Measurements from ENCODE around the gene RPRD1B.

RPRD1B gene

GRCh38 chr20:38023181-38024001, 10.2 kb upstream of the RPRD1B start:
- FAIRE-seq (peak; percentile 46), DNase-seq (ENCODE audit: insufficient read length) (no peak)
- no peak for TF ChIP-seq TAF1 (IDR thresholded peaks at IDR 0.05; ENCODE audit: borderline replicate concordance, low read depth, low read length)
- no peak for TF ChIP-seq POLR2A (IDR thresholded peaks at IDR 0.05; ENCODE audit: low read depth, low read length)
- TF ChIP-seq POLR2AphosphoS5 (IDR thresholded peaks at IDR 0.05; ENCODE audit: low read depth, low read length): no peak

GRCh38 chr20:38024496-38024895, 9.1 kb upstream of the RPRD1B start:
- no peak for DNase-seq (ENCODE audit: insufficient read length)
- TF ChIP-seq TAF1 (IDR thresholded peaks at IDR 0.05; ENCODE audit: borderline replicate concordance, low read depth, low read length) (no peak), POLR2AphosphoS5 (IDR thresholded peaks at IDR 0.05; ENCODE audit: low read depth, low read length) (no peak), POLR2A (IDR thresholded peaks at IDR 0.05; ENCODE audit: low read depth, low read length) (no peak)
- no peak for FAIRE-seq

DNA sequence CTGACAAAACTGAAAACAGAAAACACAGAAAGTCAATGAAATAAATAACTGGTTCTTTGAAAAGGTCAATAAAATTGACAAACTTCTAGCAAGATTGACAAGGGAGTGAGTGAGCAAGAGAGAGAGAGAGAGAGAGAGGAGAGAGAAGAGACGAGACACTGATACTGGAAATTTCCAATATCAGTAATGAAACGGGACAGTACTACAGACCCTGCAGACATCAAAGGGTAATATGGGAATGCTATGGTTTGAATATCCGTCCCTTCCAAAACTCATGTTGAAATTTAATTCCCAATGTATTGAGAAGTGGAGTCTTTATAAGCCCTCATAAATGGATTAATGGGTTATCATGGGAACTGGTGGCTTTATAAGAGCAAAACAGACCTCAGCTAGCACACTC, 4.1 kb upstream of the RPRD1B start:
- no peak for FAIRE-seq
- TF ChIP-seq TAF1 (IDR thresholded peaks at IDR 0.05; ENCODE audit: borderline replicate concordance, low read depth, low read length) (no peak), POLR2AphosphoS5 (IDR thresholded peaks at IDR 0.05; ENCODE audit: low read depth, low read length) (no peak), POLR2A (IDR thresholded peaks at IDR 0.05; ENCODE audit: low read depth, low read length) (no peak)
- DNase-seq (ENCODE audit: insufficient read length): no peak

- no peak for FAIRE-seq
Observed at GRCh38 chr20:38031957-38032356, 1.6 kb upstream of the RPRD1B start.

DNA sequence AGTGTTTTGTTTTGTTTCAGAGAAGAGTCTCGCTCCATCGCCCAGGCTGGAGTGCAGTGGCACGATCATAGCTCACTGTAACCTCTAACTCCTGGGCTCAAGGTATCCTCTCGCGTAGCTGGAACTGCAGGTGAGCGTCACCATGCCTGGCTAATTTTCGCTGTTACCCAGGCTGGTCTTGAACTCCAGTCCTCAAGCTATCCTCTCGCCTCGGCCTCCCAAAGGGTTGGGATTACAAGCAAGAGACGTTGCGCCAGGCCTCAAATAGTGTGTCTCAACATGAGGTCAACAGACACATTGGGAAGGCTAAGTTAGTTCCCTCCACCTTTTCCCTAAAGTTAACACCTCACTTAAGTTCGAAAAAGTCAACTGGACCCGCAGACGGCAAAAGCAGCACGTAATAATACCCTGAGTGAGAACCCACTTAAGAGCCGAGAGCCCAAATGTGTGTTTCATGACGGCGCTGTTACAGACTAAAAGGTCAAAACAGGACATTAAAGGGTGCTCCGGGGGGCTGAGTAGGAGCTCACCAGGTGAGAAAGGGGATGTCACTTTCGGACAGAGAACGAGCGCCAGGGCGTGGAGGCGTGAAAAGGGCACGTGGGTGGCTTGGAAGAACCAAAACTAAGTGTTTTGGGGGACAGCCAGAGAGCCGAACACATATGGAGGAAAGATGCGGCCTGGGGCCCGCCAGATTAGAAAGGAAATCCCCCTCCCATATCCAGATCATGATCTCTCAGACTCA, 789 bp upstream of the RPRD1B start:
- no peak for DNase-seq (ENCODE audit: insufficient read length)
- peak; percentile 36 for FAIRE-seq
- TF ChIP-seq POLR2AphosphoS5 (IDR thresholded peaks at IDR 0.05; ENCODE audit: low read depth, low read length) (no peak), TAF1 (IDR thresholded peaks at IDR 0.05; ENCODE audit: borderline replicate concordance, low read depth, low read length) (no peak), POLR2A (IDR thresholded peaks at IDR 0.05; ENCODE audit: low read depth, low read length) (no peak)

More at GRCh38 chr20:38031957-38032356, 1.6 kb upstream of the RPRD1B start:
- no peak for DNase-seq (ENCODE audit: insufficient read length)
- no peak for TF ChIP-seq POLR2A (IDR thresholded peaks at IDR 0.05; ENCODE audit: low read depth, low read length)
- TF ChIP-seq POLR2AphosphoS5 (IDR thresholded peaks at IDR 0.05; ENCODE audit: low read depth, low read length): no peak
- TF ChIP-seq TAF1 (IDR thresholded peaks at IDR 0.05; ENCODE audit: borderline replicate concordance, low read depth, low read length): no peak

DNA sequence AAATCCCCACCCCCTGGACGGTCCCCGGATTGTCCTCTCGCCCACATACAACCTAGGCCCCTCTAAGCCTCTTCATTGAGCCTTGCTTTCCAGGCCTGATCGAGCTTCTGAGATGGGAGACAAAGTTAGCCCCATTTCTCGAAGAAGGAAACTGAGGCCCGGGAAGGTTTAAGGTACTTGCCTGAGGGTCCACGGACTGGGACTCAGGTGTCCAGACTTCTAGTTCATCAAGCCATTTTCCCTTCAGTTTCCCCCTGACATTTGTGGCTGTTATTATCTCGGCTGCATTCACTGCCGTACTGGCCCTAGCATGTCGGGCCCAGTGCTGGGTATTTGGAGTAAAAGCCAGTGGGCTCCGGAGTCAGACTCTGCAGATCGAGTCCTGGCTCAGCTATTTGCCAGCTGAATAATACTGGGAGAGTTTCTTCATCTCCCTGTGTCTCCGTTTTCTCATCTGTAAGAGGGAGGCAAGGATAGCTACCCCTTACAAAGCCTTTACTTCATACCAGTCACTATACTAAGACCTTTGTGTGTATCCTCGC, 633 bp downstream of the RPRD1B start:
- FAIRE-seq (no peak), DNase-seq (ENCODE audit: insufficient read length) (no peak)
- no peak for TF ChIP-seq POLR2AphosphoS5 (IDR thresholded peaks at IDR 0.05; ENCODE audit: low read depth, low read length)
- TF ChIP-seq TAF1 (IDR thresholded peaks at IDR 0.05; ENCODE audit: borderline replicate concordance, low read depth, low read length): no peak
- no peak for TF ChIP-seq POLR2A (IDR thresholded peaks at IDR 0.05; ENCODE audit: low read depth, low read length)

- DNase-seq (ENCODE audit: insufficient read length) (no peak), FAIRE-seq (no peak)
- TF ChIP-seq TAF1 (IDR thresholded peaks at IDR 0.05; ENCODE audit: borderline replicate concordance, low read depth, low read length) (no peak), POLR2A (IDR thresholded peaks at IDR 0.05; ENCODE audit: low read depth, low read length) (no peak), POLR2AphosphoS5 (IDR thresholded peaks at IDR 0.05; ENCODE audit: low read depth, low read length) (no peak)
Observed at GRCh38 chr20:38034961-38035360, 1.4 kb downstream of the RPRD1B start.

DNA sequence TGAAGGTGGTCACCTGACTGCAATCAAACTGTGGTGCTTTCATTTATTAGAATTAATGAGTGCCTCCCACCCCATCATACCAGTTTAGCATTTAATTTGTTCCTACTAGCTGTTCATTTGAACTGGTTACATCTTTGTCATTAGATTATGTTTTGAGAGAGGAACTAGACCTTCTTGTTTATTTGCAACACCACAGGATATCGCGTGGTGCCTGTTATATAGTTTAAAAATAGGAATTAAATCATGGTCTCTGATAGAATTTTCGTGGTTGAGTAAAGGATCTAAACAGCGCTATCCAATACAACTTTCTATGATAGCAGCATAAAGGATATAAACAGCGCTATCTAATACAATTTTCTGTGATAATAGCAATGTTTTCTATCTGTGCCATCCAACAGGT, 2.8 kb downstream of the RPRD1B start:
- TF ChIP-seq POLR2AphosphoS5 (IDR thresholded peaks at IDR 0.05; ENCODE audit: low read depth, low read length) (no peak), POLR2A (IDR thresholded peaks at IDR 0.05; ENCODE audit: low read depth, low read length) (no peak), TAF1 (IDR thresholded peaks at IDR 0.05; ENCODE audit: borderline replicate concordance, low read depth, low read length) (no peak)
- FAIRE-seq (no peak), DNase-seq (ENCODE audit: insufficient read length) (no peak)

DNA sequence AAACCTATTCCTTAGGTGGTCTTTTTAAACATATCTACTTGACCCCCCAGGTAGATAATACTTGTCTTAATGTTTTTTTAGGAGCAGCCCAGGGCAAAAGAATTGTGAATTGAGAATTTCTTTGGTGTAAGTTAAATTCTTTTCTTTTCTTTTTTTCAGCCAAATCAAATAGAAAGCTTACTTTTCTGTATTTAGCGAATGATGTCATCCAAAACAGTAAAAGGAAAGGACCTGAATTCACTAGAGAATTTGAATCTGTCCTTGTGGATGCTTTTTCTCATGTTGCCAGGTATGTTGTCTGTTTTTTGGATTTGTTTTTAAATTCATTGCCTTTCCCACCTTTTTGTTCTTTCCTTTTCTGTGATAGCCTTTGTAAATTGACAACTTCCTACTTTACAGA, 6.7 kb downstream of the RPRD1B start:
- no peak for DNase-seq (ENCODE audit: insufficient read length)
- TF ChIP-seq POLR2A (IDR thresholded peaks at IDR 0.05; ENCODE audit: low read depth, low read length) (no peak), TAF1 (IDR thresholded peaks at IDR 0.05; ENCODE audit: borderline replicate concordance, low read depth, low read length) (no peak), POLR2AphosphoS5 (IDR thresholded peaks at IDR 0.05; ENCODE audit: low read depth, low read length) (no peak)
- FAIRE-seq: no peak

DNA sequence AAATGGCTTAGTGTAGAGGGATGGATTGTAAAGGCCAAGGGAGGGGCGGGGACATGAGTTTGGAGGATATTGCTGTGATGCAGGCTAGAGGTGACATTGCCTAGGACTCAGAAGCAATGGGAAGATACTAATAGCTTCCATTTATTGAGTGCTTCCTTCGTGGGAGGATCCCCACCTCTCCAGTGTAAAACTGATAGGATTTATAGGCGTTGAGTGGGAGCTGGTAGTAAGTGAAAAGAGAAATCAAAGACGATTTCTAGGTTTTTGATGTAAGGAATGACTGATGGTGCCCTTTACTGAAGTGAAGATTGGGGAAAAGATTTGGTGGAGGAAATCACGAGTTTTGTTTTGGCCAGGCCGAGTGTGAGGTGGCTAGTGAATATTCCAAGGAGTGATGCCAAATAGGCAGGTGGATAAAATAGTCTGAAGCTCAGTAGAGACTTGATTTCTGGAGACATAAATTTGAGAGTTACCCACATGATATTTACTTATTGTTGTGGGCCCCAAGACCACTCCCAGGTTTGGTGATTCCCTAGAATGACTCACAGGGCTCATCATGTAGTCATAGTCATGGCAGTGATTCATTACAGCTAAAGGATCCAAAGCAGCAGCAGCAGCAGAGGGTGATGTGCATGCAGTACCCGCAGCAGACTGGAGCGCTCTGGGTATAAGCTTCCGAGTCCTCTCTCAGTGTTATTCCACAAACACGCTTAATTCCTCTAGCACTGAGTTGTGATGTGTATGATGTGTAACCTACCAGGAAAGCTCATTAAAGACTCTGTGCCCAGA, 10.2 kb downstream of the RPRD1B start:
- FAIRE-seq (no peak), DNase-seq (ENCODE audit: insufficient read length) (no peak)
- TF ChIP-seq TAF1 (IDR thresholded peaks at IDR 0.05; ENCODE audit: borderline replicate concordance, low read depth, low read length): no peak
- no peak for TF ChIP-seq POLR2AphosphoS5 (IDR thresholded peaks at IDR 0.05; ENCODE audit: low read depth, low read length)
- no peak for TF ChIP-seq POLR2A (IDR thresholded peaks at IDR 0.05; ENCODE audit: low read depth, low read length)

DNA sequence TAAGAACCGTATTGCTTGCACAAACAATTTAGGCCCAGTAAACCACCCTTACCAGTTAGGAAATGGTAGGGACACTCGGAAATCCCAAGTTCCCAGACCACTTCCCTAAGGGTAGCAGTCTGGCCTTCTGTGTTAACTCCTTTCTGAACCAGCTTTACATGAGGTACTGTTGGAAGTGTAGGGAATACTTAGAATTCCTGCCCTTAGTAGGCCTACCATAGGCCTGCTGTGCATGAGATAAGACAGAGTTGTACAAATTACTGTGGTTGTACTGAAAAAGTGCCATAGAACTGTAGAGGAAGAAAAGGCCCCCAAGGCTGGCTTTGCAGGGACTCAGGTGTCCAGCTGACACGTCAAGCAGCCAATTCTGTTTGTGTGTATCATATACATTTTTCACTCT, 11.1 kb downstream of the RPRD1B start:
- DNase-seq (ENCODE audit: insufficient read length) (no peak), FAIRE-seq (no peak)
- TF ChIP-seq POLR2AphosphoS5 (IDR thresholded peaks at IDR 0.05; ENCODE audit: low read depth, low read length) (no peak), POLR2A (IDR thresholded peaks at IDR 0.05; ENCODE audit: low read depth, low read length) (no peak), TAF1 (IDR thresholded peaks at IDR 0.05; ENCODE audit: borderline replicate concordance, low read depth, low read length) (no peak)
